HG02885 (cell line): ENCODE data around the gene KAT6B.

Experiments used
- ATAC-seq: cut with Tn5 transposase; IDR thresholded peaks from one replicate; pipeline ENCODE4 v1.9.1; 2021; ENCODE audit warnings: mild to moderate bottlenecking; ENCODE audit not compliant: unreplicated experiment, poor library complexity

Gene KAT6B

DNA sequence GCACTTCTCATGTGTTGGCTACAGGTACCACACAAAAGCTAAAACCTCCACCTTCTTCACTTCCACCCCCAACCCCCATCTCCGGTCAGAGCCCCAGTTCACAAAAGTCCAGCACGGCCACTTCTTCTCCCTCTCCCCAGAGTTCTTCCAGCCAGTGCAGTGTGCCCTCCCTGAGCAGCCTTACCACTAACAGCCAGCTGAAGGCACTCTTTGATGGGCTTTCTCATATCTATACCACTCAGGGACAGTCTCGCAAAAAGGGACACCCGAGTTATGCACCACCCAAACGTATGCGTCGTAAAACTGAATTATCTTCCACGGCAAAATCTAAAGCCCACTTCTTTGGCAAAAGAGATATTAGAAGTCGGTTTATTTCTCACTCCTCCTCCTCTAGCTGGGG lies 149.4 kb downstream of the KAT6B start:
- no peak for ATAC-seq

DNA sequence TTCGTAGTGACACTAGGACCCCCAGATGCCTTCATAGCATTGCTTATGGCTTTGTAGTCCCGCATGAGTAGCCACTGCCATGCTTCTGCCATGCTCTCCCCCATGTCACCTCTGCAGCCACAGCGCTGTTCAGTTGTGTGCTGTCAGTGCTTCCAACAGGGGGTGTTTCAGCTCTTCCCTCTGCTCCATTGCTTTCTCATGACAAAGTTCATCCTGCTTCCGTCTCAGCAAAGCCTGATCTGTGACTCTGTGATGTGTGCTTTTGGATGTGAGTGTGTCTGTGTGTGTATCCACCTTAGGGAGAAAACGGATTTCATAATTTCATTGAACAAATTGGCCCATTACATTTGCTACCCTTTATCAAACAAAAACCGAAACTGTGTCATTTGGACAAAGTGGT lies 150.2 kb downstream of the KAT6B start:
- no peak for ATAC-seq

DNA sequence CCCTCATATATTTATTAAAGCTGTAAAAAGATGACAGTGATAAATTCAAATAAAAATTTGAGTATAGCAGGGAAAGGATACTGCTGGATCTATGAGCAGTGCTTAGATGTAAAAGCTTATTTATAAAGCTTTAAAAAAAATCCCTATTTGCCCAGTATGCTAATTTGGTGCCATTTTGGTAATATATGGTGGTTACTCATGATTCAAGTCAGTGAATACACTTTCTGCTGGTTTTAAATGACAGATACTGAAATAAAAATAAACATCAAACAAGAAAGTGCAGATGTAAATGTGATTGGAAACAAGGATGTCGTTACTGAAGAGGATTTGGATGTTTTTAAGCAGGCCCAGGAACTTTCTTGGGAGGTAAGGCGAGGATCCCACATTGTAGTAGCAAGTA lies 150.7 kb downstream of the KAT6B start:
- no peak for ATAC-seq

DNA sequence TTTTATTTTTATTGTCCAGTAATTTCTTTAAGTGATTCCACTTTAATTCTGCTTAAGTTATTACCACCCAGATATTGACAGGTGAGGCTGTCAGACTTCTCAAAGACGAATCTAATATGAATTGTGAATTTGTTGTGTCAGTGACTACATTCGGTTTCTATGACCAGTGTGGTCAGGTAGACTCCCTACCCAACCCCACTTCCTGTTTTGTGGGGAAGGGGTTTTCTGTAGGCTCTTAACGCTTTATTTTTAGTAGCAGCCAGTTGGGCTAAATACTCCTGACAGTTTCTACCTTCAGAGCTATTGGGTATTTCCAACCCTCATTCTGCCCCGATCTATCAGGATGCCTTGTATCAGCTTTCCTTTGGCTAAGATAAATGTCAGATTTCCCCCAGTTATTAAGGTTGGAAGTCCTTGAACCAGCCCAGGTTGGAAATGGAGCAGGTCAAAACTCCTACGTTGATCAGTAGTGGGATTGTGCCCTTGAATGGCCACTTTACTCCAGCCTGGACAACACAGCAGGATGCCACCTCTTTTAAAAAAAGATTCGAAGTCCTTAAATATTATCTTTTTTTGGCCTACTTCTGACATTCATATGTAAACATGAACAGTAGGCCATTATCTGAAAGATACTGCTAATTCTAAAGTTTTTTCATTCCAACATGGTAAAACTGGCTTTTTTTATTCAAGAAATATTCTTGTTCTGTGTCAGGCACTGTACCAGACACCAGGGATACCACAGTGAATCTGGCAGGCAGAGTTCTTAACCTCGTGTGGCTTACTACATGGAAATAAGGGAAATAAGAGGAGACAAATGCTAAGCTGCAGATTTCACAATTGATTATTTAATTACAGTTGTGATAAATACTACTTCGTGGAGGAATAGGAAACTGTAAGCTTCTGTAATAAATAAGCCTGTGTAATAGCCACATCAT lies 151.8 kb downstream of the KAT6B start:
- peak; percentile 86 for ATAC-seq

DNA sequence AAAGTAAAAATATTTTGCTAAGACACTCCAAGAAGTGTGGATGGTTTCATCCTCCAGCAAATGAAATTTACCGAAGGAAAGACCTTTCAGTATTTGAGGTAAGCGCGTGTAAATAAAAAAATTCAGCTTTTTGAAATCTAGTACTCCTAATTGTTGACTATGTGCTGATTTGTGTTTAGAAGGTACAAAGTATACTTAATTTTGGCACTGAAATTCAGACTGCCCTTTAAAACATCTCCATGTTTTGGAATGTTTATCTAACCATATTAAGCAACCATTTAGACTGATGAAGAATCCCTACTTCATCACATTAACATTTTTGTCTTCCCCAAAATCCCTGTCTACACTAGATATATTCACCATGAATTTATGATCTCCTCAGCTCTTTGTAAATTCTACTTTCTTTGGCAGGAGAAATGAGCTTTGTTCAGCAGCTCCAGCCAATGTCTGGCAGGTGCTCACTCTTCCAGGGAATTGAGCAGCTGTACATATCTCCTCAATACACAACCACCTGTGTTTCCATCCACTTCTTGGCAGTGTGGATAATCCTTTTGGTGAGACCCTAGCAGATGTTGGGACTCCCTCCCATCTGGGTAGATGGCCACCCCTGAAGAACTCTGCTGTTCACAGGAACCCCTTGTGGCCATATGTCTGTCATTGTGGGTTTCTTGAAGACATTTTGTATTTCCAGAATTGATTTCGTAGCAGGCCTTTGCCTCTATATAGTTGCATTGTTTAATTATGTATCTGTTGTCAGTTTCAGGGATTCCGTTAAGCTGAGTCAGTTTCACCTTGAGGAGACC lies 155.6 kb downstream of the KAT6B start:
- no peak for ATAC-seq

DNA sequence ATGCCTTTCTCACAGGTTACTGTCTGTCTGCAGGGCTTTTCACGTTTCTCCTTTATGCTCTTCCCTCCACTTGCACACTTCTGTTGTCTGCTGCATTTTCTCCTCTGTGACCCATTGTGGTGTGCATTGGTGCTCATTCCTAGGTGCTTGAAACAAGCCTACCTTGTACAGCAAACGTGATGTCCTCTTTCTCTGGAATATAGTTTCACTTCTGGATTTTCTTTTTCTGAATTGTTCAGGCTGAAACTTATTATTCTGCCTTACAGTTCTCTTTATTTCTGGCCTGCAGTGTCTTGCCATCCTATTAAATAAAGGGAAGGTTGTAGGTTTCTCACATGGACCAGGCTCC lies 156.2 kb downstream of the KAT6B start:
- no peak for ATAC-seq

DNA sequence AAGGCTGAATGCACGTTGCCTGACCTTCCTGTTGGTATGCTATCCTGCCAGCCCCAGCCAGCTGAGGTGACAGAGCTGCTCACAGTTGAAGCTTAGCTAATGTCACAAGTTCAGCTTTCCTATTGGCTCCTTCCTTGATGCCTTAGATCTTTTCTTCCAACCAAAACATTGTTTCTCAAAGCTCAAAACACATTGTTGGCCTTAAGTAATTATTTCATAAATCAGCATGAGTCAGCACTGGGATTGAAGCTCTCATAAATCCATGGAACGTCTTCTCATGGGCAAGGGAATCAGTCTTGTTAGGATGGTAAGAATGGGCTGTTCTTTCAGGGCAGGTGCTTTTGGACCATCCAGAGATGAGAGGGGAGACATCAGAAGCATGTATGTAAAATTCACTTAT lies 157.0 kb downstream of the KAT6B start:
- no peak for ATAC-seq

DNA sequence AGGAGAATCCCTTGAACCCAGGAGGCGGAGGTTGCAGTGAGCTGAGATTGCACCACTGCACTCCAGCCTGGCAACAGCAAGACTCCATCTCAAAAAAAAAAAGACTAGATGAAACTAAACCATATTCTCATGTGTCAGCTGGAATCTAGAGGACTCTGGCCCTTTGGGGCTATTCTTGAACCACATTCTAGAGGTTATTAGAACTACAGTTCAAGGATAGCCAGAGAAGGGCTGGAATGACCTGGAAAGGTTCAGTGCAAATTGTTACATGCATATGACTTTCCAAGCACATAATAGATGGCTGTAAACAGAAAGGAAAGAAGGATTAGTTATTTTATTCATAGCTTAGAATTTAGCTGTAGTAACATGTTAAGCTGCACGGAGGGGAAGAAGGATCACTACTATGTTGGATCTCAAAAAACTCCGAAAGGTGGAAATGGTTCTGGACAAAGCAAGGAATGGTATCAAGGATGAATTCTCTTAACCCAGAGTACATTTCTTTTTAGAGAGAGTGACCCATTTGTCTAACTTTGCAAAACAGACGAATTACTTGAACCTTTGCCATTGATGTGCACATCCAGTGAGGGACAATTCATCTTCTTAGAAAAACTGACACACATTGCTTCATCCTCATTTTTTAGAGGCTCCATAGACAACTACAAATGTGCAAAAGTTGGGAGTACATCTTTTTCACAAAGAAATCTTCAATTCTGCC lies 161.1 kb downstream of the KAT6B start:
- ATAC-seq = no peak

DNA sequence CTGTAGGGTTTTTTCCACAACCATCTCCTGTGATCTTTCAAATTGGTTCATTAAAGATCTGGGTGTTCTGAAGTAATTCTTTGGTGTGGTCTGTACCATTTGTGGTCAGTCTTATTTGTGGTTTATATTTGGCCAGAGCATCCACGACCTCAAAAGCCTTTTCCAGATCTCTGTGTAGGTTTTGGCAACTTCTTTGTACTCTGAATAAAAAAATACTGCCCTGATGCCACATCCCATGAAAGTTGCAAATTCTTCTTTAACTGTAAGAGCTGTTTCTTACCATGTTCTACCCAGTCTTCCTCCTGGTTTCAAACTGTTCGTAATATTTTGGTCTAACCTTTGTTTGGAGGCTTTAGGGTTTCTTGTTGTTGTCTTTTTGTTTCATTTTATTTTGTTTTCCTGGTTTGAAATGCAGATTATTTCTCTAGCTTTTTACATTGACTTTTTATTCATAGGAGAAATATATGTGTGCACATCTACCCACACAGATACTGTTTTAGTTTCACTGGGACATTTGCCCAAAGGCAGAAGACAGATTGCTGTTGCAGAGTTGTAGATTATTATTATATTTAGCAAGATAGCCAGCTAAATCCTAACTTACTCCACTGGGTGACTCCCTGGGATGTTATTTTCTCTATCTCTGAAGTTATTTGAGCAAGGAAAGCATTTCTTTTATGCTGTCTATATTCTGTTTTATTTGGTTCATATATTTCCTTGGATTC lies 161.8 kb downstream of the KAT6B start:
- ATAC-seq = no peak

DNA sequence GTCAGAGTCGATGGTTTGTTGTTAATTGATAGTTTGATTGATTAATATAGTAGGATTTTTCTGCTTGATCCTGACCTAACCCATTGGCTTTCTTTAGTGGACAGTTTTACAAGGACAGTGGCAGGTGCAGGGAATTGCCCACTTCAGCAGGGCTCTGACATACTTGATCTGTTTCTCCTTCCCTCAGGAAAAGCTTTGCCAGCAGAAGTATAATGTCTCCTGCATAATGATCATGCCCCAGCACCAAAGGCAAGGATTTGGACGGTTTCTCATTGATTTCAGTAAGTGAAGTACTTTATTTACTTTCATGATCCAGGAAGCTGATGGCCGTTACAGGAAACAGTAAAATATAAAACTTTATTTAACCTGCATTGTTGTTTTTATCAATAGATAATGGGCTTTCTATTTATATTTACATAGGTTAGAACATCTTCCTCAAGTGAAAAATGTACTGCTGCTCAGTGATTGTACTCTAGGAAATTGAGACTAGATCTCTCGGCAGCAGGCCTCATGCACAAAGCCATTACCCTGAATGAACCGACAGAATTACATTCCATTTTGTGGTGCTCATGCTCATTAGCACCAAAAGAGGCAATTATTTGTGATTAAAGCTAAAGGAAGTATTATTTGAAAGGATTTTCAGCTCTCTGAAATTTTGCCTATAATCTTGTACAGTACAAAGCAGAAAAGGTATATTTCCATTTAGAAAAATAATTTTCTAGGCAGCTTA lies 162.6 kb downstream of the KAT6B start:
- no peak for ATAC-seq

DNA sequence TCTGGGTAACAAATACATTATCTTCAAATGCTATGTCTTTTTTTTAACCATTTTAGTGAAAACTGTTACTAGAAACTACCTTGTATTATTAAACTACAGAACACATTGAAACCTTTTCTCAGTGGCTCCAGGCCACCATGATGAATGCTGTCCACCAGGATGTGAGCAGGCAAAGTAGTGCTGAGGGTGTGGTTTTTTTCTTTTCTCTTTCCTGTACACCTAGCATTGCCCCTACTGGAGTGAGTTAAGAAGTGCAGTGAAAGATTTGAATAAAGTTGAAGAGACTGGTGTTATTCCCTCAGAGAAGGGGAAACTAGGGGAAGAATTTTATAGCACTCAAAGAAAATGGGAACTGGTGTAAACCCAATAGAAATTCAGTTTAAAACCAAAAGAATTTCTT lies 165.0 kb downstream of the KAT6B start:
- no peak for ATAC-seq

DNA sequence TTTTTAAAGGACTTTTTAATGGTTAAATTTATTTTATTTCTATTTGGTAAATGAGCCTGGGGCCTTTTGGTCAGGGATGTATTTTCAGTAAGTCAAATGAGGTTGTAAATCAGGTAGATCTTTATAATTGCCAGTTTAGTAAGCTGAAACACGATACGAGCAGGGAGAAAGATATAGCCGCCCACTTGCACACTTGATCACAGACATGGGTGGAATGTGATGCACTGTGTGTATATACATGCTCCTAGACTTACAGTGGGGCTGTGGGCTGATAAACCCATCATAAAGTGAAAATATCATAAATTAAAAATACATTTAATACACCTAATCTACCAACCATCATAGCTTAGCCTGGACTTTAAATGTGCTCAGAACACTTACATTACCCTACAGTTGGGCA lies 165.7 kb downstream of the KAT6B start:
- ATAC-seq = no peak

DNA sequence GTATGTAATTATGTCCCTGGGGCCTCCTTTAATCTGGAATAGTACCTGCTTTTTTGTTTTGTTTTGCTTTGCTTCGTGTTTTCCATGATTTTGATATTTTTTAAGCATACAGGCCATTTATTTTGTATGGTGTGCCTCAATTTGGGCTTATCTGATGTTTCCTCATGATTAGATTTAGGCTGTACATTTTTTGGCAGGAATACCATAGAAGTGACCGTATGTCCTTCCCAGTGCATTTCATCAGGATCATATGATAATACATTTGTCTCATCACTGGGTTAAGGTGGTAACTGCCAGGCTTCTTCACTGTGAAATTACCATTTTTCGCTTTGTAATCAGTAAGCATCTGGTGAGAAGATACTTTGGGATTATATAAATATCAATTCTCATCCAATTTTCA lies 167.2 kb downstream of the KAT6B start:
- no peak for ATAC-seq

DNA sequence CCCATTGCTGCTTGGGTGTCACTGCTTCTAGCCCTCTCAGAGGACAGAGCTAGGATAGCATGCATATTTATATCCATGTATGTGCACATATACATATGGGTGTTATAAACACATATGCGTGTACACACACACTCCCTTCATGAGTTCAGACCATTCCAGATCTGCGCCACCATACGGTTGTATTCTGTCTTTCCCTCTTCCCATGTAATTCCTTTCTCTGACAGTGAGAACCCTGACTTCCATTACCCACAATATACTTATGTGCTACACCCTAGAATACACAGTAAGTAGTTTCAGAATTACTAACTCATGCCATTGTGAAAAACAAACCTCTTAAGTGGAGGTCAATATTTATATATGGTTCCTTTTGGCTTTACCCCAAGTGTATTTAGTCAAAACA lies 168.5 kb downstream of the KAT6B start:
- peak; percentile 89 for ATAC-seq

DNA sequence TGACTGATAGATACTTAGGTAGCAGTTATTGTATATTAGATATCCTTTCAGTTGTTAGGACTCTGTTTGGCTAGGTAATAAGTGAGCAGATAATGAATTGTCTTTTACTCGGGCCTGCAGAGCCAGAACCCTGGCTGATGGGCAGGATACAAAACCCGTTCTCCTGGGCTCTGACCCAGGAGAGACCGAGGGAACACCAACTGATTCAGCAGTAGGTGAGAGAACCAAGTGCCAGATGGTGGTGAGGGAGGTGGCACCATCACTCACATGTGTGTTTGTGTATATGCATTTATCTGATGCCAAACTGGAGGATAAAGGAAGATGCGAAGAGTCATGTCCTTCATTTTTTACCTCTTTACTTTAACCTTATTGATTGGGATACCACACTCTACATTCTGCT lies 169.4 kb downstream of the KAT6B start:
- ATAC-seq = no peak

DNA sequence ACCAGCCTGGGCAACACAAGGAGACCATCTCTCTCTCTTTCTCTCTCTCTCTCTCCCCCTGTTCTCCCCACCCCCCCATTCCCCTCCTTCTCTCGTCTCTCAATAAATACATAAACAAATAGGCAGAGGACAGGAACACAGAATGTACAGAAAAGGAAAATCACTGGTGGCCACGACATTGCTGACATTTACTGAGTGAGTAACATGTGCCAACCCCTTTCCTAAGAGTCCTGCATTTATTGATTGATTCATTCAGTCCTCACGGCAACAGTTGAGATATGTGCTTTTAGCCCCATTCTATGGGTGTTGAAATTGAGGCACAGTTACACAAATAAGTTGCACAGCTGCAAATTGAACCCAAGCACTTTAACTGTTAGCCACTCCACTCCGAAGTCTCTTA lies 170.8 kb downstream of the KAT6B start:
- no peak for ATAC-seq

DNA sequence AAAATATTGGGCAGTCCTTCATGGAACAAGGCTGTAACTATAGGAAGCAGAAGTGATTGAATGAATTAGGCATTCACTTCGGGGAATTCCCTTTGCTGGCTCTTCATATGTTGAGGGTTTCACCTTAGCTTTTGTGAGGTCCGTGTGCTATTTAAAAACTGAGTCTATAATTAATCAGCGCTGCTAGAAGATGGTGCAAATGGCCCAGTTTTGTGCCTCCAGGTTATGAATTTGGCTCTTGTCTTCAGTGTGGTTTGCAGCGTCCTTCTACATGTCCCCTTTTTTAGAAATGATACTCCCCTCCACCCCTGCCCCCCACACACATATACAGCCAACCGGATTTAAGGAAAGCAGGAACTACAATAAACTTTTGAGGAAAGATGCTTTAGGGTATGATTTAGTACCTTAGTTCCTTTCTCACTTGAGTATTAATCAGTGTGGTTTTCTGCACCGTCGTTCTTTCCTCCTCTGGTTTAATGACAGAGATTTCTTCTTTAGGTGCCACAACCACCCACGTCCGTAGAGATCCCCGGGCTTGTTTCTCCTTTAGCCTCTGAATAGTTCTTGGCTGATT lies 174.4 kb downstream of the KAT6B start:
- ATAC-seq = peak; percentile 90

DNA sequence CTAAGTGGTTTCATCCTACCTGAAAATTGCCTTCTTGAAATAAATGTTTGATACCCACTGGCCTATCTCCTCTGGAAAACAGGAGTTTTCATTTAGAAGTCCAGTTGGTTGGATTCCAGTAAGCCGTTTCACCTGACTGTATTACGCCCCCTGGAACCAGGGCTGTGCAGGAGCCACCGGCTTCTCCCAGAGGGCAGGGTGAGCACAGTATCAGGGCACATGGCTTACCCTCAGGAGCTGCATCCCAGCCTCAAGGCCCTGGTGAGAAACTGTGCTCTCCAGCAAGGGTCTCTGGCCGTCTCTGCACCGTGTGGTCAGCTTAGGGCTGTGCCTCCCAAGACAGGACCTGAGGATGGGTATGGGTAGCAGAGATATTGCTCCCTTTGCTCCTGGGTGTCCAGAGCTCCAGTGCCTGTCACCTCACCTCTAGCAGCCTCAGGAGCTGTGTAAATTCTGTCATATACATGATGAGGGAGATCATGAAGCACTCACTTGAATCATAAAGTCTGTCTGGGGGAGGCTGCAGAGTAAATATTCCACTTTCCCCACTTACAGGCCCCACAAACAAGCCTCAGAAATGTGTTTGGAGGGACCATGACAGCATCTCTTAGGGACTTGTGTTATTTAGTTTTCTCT lies 175.4 kb downstream of the KAT6B start:
- ATAC-seq = no peak

DNA sequence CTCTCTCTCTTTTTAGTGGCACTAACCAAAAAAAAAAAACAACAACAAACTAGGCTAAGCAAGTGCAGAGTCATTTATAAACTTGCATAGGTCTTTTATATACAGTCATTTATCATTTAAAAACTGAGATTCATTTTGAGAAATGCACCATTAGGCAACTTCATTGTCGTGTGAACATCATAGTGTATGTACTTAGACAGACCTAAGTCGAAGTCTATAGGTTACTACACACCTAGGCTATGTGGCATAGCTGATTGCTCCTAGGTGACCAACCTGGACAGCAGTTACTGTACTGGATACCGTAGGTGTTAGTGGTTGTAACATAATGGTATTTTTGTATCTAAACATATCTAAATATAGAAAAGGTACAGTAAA lies 175.9 kb downstream of the KAT6B start:
- ATAC-seq = no peak
